Subcutaneous abdominal adipose tissue (tissue), 5 donors: Measurements from ENCODE around the gene IGFBP7.

Experiments used
- H3K27ac ChIP-seq: one replicate; pipeline ENCODE4 v1.7.0; 2013; ENCODE audit warnings: low read depth, mild to moderate bottlenecking, inconsistent platforms, low read length, moderate library complexity
- H3K27me3 ChIP-seq, 5 donors: one replicate each; pipeline ENCODE4 v1.7.0; 2013; ENCODE audit warnings: low read length in 5 of 5, inconsistent platforms in 1 of 5; ENCODE audit not compliant: control insufficient read depth in 5 of 5, insufficient read depth in 4 of 5
- H3K36me3 ChIP-seq, 5 donors: one replicate each; pipeline ENCODE4 v1.7.0; 2013; ENCODE audit warnings: low read length in 5 of 5; ENCODE audit not compliant: control insufficient read depth in 5 of 5, insufficient read depth in 5 of 5
- H3K4me1 ChIP-seq, 5 donors: one replicate each; pipeline ENCODE4 v1.7.0; 2013; ENCODE audit warnings: low read length in 5 of 5, mild to moderate bottlenecking in 3 of 5, moderate library complexity in 1 of 5; ENCODE audit not compliant: control insufficient read depth in 5 of 5, insufficient read depth in 5 of 5
- H3K4me3 ChIP-seq, 5 donors: one replicate each; pipeline ENCODE4 v1.7.0; 2013; ENCODE audit warnings: low read length in 5 of 5, low read depth in 1 of 5
- H3K9ac ChIP-seq, 5 donors: one replicate each; pipeline ENCODE4 v1.7.0; 2013; ENCODE audit warnings: low read length in 5 of 5, mild to moderate bottlenecking in 4 of 5, moderate library complexity in 3 of 5
- H3K9me3 ChIP-seq, 5 donors: one replicate each; pipeline ENCODE4 v1.7.0; 2013; ENCODE audit warnings: low read length in 5 of 5; ENCODE audit not compliant: control insufficient read depth in 5 of 5
- donor health status: healthy.
- donor health status: healthy.
- donor health status: healthy.
- donor health status: healthy.
- donor health status: healthy.

Gene IGFBP7

DNA sequence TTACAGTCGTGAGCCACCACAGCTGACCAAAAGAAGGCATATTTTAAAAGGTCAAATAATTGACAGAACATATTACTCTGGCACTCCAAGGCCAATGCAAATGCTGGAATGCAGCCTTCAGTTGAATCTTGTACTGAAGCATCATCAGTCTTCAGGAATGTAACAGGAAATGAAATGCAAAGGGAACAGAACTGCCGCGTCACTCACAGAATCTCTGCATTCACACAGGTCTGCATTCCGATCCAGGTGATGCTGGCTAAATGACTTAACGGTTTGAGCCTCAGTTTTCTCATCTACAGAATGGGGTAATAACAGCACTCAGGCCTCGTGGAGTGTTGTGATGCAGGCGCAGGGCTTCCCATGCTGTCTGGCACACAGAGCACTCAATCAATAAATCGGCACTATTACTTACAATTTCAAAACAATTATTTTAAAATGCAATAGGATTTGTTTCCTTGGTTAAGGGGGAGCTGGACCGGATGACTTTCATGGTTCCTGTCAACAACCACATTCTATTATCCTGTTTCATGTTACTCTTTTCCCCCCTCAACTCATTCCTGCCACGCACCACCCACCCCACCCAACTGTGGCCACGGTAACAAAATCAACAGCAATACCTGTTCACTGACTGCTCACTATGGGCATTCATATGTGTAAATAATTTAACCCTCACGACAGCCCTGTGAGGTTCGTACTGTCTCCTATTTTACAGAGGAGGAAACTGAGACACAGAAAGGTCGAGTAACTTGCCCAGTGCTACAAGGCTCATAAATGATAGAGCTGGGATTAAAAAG lies 32.4 kb downstream of the IGFBP7 start:
- Histone ChIP-seq H3K27ac (no peak overlapping the region), H3K36me3 (no peaks in the 10 kb centered on the region), H3K4me1 (peaks cover 0 to 38% (median 8%) of the 10 kb centered on the region in 5 donors), H3K9ac (peak overlapping the region in 1 of 5 donors; percentile 26), H3K27me3 (no peaks in the 10 kb centered on the region), H3K4me3 (no peak overlapping the region), H3K9me3 (no peaks in the 10 kb centered on the region)

GRCh38 chr4:57076646-57077045 lies 33.5 kb downstream of the IGFBP7 start:
- H3K4me1 ChIP-seq = peaks cover 0 to 28% (median 4%) of the 10 kb centered on the region in 5 donors
- H3K9me3 ChIP-seq = no peaks in the 10 kb centered on the region
- no peaks in the 10 kb centered on the region for H3K36me3 ChIP-seq
- H3K4me3 ChIP-seq = no peak overlapping the region
- no peaks in the 10 kb centered on the region for H3K27me3 ChIP-seq
- H3K27ac ChIP-seq = no peak overlapping the region
- H3K9ac ChIP-seq = no peak overlapping the region

DNA sequence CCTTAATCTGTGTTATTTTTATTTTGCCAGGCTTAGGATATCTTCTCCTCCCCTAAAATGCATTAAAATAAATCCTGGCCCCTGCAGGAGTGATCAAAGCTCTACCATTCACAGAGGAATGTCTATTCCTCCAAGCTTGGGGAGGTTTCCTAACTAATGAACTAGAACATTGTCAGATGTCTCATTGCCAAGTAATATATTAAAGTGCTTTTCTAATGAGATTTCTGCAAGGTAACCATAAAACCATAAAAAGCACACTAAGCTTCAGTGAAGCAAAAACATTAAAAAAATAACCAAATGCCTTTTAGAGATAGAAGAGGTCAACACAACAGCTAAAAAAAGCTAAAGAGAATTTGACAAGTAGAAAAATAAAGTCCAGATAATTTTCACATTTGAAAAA lies 34.8 kb downstream of the IGFBP7 start:
- no peaks in the 10 kb centered on the region for H3K36me3 ChIP-seq
- no peak overlapping the region for H3K9ac ChIP-seq
- H3K4me3 ChIP-seq = no peak overlapping the region
- H3K27ac ChIP-seq = no peak overlapping the region
- no peaks in the 10 kb centered on the region for H3K27me3 ChIP-seq
- peaks cover 0 to 24% (median 8%) of the 10 kb centered on the region in 5 donors for H3K4me1 ChIP-seq
- no peaks in the 10 kb centered on the region for H3K9me3 ChIP-seq

GRCh38 chr4:57074744-57075143 lies 35.4 kb downstream of the IGFBP7 start:
- H3K27me3 ChIP-seq = no peaks in the 10 kb centered on the region
- no peaks in the 10 kb centered on the region for H3K9me3 ChIP-seq
- no peak overlapping the region for H3K27ac ChIP-seq
- H3K4me3 ChIP-seq = no peak overlapping the region
- H3K4me1 ChIP-seq = peaks cover 0 to 22% (median 7%) of the 10 kb centered on the region in 5 donors
- H3K36me3 ChIP-seq = no peaks in the 10 kb centered on the region
- H3K9ac ChIP-seq = no peak overlapping the region

GRCh38 chr4:57073559-57073958 lies 36.6 kb downstream of the IGFBP7 start:
- Histone ChIP-seq H3K4me1 (peaks cover 0 to 22% (median 7%) of the 10 kb centered on the region in 5 donors), H3K9ac (no peak overlapping the region), H3K4me3 (no peak overlapping the region), H3K36me3 (no peaks in the 10 kb centered on the region), H3K27ac (no peak overlapping the region), H3K27me3 (no peaks in the 10 kb centered on the region), H3K9me3 (no peaks in the 10 kb centered on the region)

DNA sequence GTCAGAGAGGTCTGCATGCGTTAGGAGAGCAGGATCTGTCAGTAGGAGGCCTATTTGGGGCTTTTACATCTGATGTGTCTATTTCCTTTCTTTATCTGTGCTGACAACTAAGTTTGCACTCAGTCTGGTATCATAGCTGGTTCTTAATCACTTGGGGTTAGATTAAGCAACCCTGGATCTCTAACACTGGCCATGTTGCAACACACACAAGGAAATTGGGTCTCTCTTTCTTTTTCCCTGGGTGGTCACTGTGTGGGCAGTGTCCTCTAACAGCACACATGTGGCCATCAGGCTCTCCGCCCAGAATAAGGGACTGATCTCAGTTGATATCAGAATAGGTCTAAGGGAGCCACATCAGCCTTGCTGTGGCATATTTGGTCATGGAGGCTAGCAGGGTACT lies 38.9 kb downstream of the IGFBP7 start:
- no peak overlapping the region for H3K4me3 ChIP-seq
- H3K4me1 ChIP-seq = peaks cover 0 to 18% (median 7%) of the 10 kb centered on the region in 5 donors
- peaks cover 0 to 2% (median 0%) of the 10 kb centered on the region in 5 donors for H3K36me3 ChIP-seq
- H3K27ac ChIP-seq = peak overlapping the region; percentile 27
- H3K9ac ChIP-seq = no peak overlapping the region
- H3K9me3 ChIP-seq = no peaks in the 10 kb centered on the region
- H3K27me3 ChIP-seq = no peaks in the 10 kb centered on the region

DNA sequence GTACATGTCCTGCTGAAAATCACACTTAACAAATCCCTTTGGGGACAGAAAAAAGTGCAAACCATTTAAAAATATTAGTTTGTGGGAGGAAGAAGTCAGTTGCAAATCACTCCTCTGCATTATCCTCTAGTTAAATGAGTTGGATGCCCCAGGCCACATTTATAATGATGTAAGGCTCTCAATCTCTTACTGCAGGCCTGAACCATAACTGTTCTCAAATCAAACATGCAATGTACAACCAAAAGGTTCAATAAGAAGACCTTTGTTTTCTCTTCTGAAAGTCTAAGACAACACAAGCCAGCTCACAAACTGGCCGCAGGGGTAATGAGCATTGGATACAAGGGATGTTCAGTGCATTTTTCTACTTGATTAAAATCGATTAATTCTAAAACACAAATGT lies 39.7 kb downstream of the IGFBP7 start:
- H3K27me3 ChIP-seq = no peaks in the 10 kb centered on the region
- no peak overlapping the region for H3K27ac ChIP-seq

GRCh38 chr4:57068237-57068981 lies 41.8 kb downstream of the IGFBP7 start:
- Histone ChIP-seq H3K27me3 (no peaks in the 10 kb centered on the region), H3K4me1 (peaks cover 2 to 29% (median 19%) of the 10 kb centered on the region in 5 donors), H3K27ac (no peak overlapping the region), H3K9me3 (no peaks in the 10 kb centered on the region), H3K9ac (no peak overlapping the region), H3K36me3 (peaks cover 0 to 5% (median 0%) of the 10 kb centered on the region in 5 donors), H3K4me3 (no peak overlapping the region)

More for the DNA sequence above, 39.7 kb downstream of the IGFBP7 start:
- Histone ChIP-seq H3K4me1 (peaks cover 0 to 22% (median 14%) of the 10 kb centered on the region in 5 donors), H3K4me3 (no peak overlapping the region), H3K36me3 (peaks cover 0 to 5% (median 0%) of the 10 kb centered on the region in 5 donors), H3K9ac (no peak overlapping the region), H3K9me3 (no peaks in the 10 kb centered on the region)

DNA sequence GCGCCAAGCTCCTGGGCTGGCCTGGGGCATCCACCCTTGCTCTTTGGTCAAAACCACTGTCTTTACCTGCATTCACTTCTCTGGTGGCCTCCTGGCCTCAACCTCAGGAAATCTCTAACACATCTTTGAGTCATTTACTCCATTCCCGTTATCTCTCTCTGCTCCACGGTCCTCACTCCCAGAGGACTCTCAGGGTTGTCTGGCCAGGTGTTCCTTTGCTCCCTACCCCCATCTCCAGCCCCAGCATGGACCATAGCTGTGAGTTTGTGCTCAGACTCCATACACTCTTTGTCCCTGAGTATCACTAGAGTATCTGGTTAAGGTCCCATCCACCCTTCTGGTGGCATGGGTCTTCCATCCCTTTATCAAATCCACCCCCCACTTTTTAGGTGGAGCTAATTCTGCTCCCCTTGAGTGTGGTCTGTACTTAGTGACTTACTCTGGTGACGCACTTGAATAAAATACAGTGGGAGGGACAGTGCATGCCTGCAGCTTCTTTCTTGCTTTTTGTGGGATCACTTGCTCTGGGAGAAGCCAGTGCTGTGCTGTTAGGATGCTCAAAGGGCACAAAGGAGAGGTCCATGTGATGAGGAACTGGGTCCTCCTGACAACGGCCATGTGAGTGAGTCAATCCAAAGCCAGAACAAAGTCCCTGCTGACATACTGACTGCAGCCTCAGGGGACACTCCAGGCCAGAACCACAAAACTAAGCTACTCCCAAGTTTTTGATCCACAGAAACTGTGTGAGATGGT lies 44.3 kb downstream of the IGFBP7 start:
- peaks cover 2 to 29% (median 12%) of the 10 kb centered on the region in 5 donors for H3K4me1 ChIP-seq
- peak overlapping the region in 2 of 5 donors; percentile 10 to 13 for H3K4me3 ChIP-seq
- H3K27me3 ChIP-seq = no peaks in the 10 kb centered on the region
- H3K36me3 ChIP-seq = peaks cover 0 to 5% (median 0%) of the 10 kb centered on the region in 5 donors
- peak overlapping the region; percentile 37 for H3K27ac ChIP-seq
- H3K9me3 ChIP-seq = no peaks in the 10 kb centered on the region
- no peak overlapping the region for H3K9ac ChIP-seq
